WTC11 (cell line): ENCODE measurements around the gene SLC17A8. TPM values are rescaled to one million over a fixed set of nuclear protein-coding genes. Genes with fewer than 3 reads are reported as not detected.

Experiments used
- ATAC-seq: fragments of 200-7000 bp; cut with Tn5 transposase; 2 replicates; pipeline ENCODE4 v1.10.0; 2021; ENCODE audit warnings: mild to moderate bottlenecking, moderate library complexity
- CTCF ChIA-PET: fragments of 300-600 bp; sonication (Branson Sonifier 250); formaldehyde crosslinking; loops from one replicate; lab custom pipeline; 2021; ENCODE audit warnings: antibody characterized with exemption; lab: Charles Lee
- POLR2A ChIA-PET: fragments of 350-600 bp; sonication (Branson Sonifier 250); formaldehyde crosslinking; loops from one replicate; lab custom pipeline; 2021; ENCODE audit warnings: antibody characterized with exemption; lab: Charles Lee
- DNase-seq: peaks from one replicate; pipeline ENCODE4 v3.0.0; 2021; ENCODE audit warnings: low spot score
- H3K27ac Mint-ChIP-seq: 2 replicates; pipeline ENCODE4 v1.8.0; 2021; ENCODE audit warnings: mixed read lengths
- H3K27me3 Mint-ChIP-seq: 2 replicates; pipeline ENCODE4 v1.8.0; 2021; ENCODE audit warnings: low read depth, mild to moderate bottlenecking, moderate library complexity, mixed read lengths
- H3K36me3 Mint-ChIP-seq: 2 replicates; pipeline ENCODE4 v1.8.0; 2021; ENCODE audit warnings: mixed read lengths
- H3K4me1 Mint-ChIP-seq: 2 replicates; pipeline ENCODE4 v1.8.0; 2022; ENCODE audit warnings: mixed read lengths
- H3K4me3 Mint-ChIP-seq: 2 replicates; pipeline ENCODE4 v1.8.0; 2021; ENCODE audit warnings: mild to moderate bottlenecking, moderate library complexity, mixed read lengths
- H3K9me3 Mint-ChIP-seq: 2 replicates; pipeline ENCODE4 v1.8.0; 2021; ENCODE audit warnings: mixed read lengths
- CBFB ChIP-seq: sonication (generic); formaldehyde crosslinking; IDR thresholded peaks from 2 replicates; pipeline ENCODE4 v1.8.1; 2022; ENCODE audit warnings: mild to moderate bottlenecking, low read depth, missing genetic modification reagents
- CREB1 ChIP-seq: sonication (generic); formaldehyde crosslinking; IDR thresholded peaks from 2 replicates; pipeline ENCODE4 v1.8.0; 2023; ENCODE audit warnings: mild to moderate bottlenecking, missing genetic modification reagents
- CREM ChIP-seq: sonication (generic); formaldehyde crosslinking; IDR thresholded peaks from 2 replicates; pipeline ENCODE4 v1.8.1; 2022; ENCODE audit warnings: mild to moderate bottlenecking, missing genetic modification reagents, moderate library complexity
- FOXK1 ChIP-seq: sonication (generic); formaldehyde crosslinking; IDR thresholded peaks from 2 replicates; pipeline ENCODE4 v1.8.0; 2022; ENCODE audit warnings: mild to moderate bottlenecking, moderate library complexity, missing genetic modification reagents
- GABPB1 ChIP-seq: sonication (generic); formaldehyde crosslinking; IDR thresholded peaks from 2 replicates; pipeline ENCODE4 v1.8.1; 2023; ENCODE audit warnings: mild to moderate bottlenecking, missing genetic modification reagents
- GRHL2 ChIP-seq: fragments of 250-450 bp; sonication (Bioruptor Pico); IDR thresholded peaks from 2 replicates; pipeline ENCODE4 v1.8.0; 2022; ENCODE audit warnings: mild to moderate bottlenecking, moderate library complexity; ENCODE audit not compliant: insufficient replicate concordance, severe bottlenecking
- HMGA2 ChIP-seq: fragments of 250-450 bp; sonication (Bioruptor Pico); IDR thresholded peaks from 2 replicates; pipeline ENCODE4 v1.4.0; 2021; ENCODE audit warnings: mild to moderate bottlenecking, moderate library complexity
- KAT7 ChIP-seq: sonication (generic); formaldehyde crosslinking; IDR thresholded peaks from 2 replicates; pipeline ENCODE4 v1.8.1; 2023; ENCODE audit warnings: missing genetic modification reagents, mild to moderate bottlenecking, borderline replicate concordance
- MYBL2 ChIP-seq: sonication (generic); formaldehyde crosslinking; IDR thresholded peaks from 2 replicates; pipeline ENCODE4 v1.8.1; 2023; ENCODE audit warnings: mild to moderate bottlenecking, moderate library complexity, missing genetic modification reagents
- NFATC4 ChIP-seq: fragments of 250-450 bp; sonication (Bioruptor Pico); IDR thresholded peaks from 2 replicates; pipeline ENCODE4 v1.9.0; 2021; ENCODE audit warnings: mild to moderate bottlenecking
- NFE2L1 ChIP-seq: sonication (generic); formaldehyde crosslinking; IDR thresholded peaks from 2 replicates; pipeline ENCODE4 v1.8.1; 2023; ENCODE audit warnings: missing genetic modification reagents
- NR2C2 ChIP-seq: sonication (generic); formaldehyde crosslinking; IDR thresholded peaks from 2 replicates; pipeline ENCODE4 v1.8.0; 2022; ENCODE audit warnings: mild to moderate bottlenecking, missing genetic modification reagents
- SOX15 ChIP-seq: fragments of 250-450 bp; sonication (Bioruptor Pico); IDR thresholded peaks from 2 replicates; pipeline ENCODE4 v1.9.0; 2021; ENCODE audit warnings: mild to moderate bottlenecking
- TCF7 ChIP-seq: sonication (generic); formaldehyde crosslinking; IDR thresholded peaks from 2 replicates; pipeline ENCODE4 v1.8.0; 2022; ENCODE audit warnings: mild to moderate bottlenecking, low read depth, missing genetic modification reagents, moderate library complexity
- TP53 ChIP-seq: sonication (generic); formaldehyde crosslinking; IDR thresholded peaks from 2 replicates; pipeline ENCODE4 v1.8.1; 2023; ENCODE audit warnings: mild to moderate bottlenecking, missing genetic modification reagents
- ZBTB21 ChIP-seq: sonication (generic); formaldehyde crosslinking; IDR thresholded peaks from 2 replicates; pipeline ENCODE4 v1.8.1; 2023; ENCODE audit warnings: mild to moderate bottlenecking, missing genetic modification reagents, borderline replicate concordance
- ZNF263 ChIP-seq: sonication (generic); formaldehyde crosslinking; IDR thresholded peaks from 2 replicates; pipeline ENCODE4 v1.8.1; 2022; ENCODE audit warnings: low read depth, mild to moderate bottlenecking, moderate library complexity, missing genetic modification reagents
- total RNA-seq: library from RNA; stranded (reverse); gene quantifications from 3 replicates; pipeline ENCODE4 v1.2.3, GENCODE V29; 2021
- TF ChIP-seq, protein P1 (sequence below): fragments of 250-450 bp; sonication (Bioruptor Pico); IDR thresholded peaks from 2 replicates; pipeline ENCODE4 v1.9.0; 2021; ENCODE audit warnings: mild to moderate bottlenecking
- TF ChIP-seq, protein P2 (sequence below): sonication (generic); formaldehyde crosslinking; IDR thresholded peaks from 2 replicates; pipeline ENCODE4 v1.8.1; 2023; ENCODE audit warnings: mild to moderate bottlenecking, missing genetic modification reagents, moderate library complexity
- TF ChIP-seq, protein P3 (sequence below): sonication (generic); formaldehyde crosslinking; IDR thresholded peaks from 2 replicates; pipeline ENCODE4 v1.8.0; 2022; ENCODE audit warnings: mild to moderate bottlenecking, missing genetic modification reagents
- TF ChIP-seq, protein P4 (sequence below): sonication (generic); formaldehyde crosslinking; IDR thresholded peaks from 2 replicates; pipeline ENCODE4 v1.8.1; 2022; ENCODE audit warnings: low read depth, missing genetic modification reagents, borderline replicate concordance
- TF ChIP-seq, protein P5 (sequence below): sonication (generic); formaldehyde crosslinking; IDR thresholded peaks from 2 replicates; pipeline ENCODE4 v1.8.0; 2022; ENCODE audit warnings: missing genetic modification reagents
- TF ChIP-seq, protein P6 (sequence below): sonication (generic); formaldehyde crosslinking; IDR thresholded peaks from 2 replicates; pipeline ENCODE4 v1.8.1; 2022; ENCODE audit warnings: mild to moderate bottlenecking, missing genetic modification reagents, moderate library complexity, borderline replicate concordance
- TF ChIP-seq, protein P7 (sequence below): sonication (generic); formaldehyde crosslinking; IDR thresholded peaks from 2 replicates; pipeline ENCODE4 v1.8.0; 2022; ENCODE audit warnings: mild to moderate bottlenecking, missing genetic modification reagents
- TF ChIP-seq, protein P8 (sequence below): sonication (generic); formaldehyde crosslinking; conservative IDR thresholded peaks from 2 replicates; pipeline ENCODE4 v1.8.1; 2022; ENCODE audit warnings: mild to moderate bottlenecking, missing genetic modification reagents

The SLC17A8 gene
- total RNA-seq, 1 experiment from 2014 or later = 0.26 TPM

DNA sequence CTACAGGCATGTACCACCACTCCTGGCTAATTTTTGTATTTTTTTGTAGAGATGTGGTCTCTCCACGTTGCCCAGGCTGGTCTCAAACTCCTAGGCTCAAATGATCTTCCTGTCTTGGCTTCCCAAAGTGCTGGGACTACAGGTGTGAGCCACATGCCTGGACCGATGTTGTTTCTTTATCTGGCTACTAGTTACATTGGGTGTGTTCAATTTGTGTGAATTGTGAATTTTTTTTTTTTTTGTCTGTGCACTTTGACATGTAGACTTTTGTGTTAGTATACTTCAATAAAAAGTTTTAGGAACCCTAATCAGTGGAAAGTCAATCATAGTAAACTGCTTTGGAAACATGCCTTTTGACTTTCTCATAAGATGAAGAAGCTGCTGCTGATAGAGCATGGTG is 24.0 kb upstream of the SLC17A8 start:
- H3K4me1 Mint-ChIP-seq = no peaks in the 10 kb centered on the region
- DNase-seq (no peak), ATAC-seq (no peak)
- no peak overlapping the region for H3K27ac Mint-ChIP-seq
- CTCF ChIA-PET = interaction anchor here (0.6 to 0.8 kb wide), 2 partner anchors 72 to 437 kb away, joined by 3 read pairs; no protein-coding TSS in a partner anchor
- H3K4me3 Mint-ChIP-seq = no peak overlapping the region
- H3K36me3 Mint-ChIP-seq = peaks cover 22% of the 10 kb centered on the region
- no peaks in the 10 kb centered on the region for H3K9me3 Mint-ChIP-seq
- POLR2A ChIA-PET = no interaction called here
- no peak for TF ChIP-seq CBFB (CRISPR knock-in tag)
- TF ChIP-seq TCF7 (CRISPR knock-in tag) = no peak
- TF ChIP-seq, protein P1, sequence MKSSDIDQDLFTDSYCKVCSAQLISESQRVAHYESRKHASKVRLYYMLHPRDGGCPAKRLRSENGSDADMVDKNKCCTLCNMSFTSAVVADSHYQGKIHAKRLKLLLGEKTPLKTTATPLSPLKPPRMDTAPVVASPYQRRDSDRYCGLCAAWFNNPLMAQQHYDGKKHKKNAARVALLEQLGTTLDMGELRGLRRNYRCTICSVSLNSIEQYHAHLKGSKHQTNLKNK (CRISPR knock-in tag) = no peak
- TF ChIP-seq TP53 (CRISPR knock-in tag) = no peak
- no peak for TF ChIP-seq ZNF263 (CRISPR knock-in tag)
- TF ChIP-seq NFE2L1 = no peak
- TF ChIP-seq, protein P2, sequence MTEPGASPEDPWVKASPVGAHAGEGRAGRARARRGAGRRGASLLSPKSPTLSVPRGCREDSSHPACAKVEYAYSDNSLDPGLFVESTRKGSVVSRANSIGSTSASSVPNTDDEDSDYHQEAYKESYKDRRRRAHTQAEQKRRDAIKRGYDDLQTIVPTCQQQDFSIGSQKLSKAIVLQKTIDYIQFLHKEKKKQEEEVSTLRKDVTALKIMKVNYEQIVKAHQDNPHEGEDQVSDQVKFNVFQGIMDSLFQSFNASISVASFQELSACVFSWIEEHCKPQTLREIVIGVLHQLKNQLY (CRISPR knock-in tag) = no peak
- no peak for TF ChIP-seq NFATC4 (CRISPR knock-in tag)
- no peak for TF ChIP-seq ZBTB21 (CRISPR knock-in tag)
- no peak for TF ChIP-seq KAT7 (CRISPR knock-in tag)
- no peak for TF ChIP-seq GRHL2 (CRISPR knock-in tag)
- no peak for TF ChIP-seq NR2C2 (CRISPR knock-in tag)
- TF ChIP-seq GABPB1 (CRISPR knock-in tag) = no peak
- no peak for TF ChIP-seq CREB1 (CRISPR knock-in tag)
- TF ChIP-seq FOXK1 (CRISPR knock-in tag) = no peak
- no peaks in the 10 kb centered on the region for H3K27me3 Mint-ChIP-seq

DNA sequence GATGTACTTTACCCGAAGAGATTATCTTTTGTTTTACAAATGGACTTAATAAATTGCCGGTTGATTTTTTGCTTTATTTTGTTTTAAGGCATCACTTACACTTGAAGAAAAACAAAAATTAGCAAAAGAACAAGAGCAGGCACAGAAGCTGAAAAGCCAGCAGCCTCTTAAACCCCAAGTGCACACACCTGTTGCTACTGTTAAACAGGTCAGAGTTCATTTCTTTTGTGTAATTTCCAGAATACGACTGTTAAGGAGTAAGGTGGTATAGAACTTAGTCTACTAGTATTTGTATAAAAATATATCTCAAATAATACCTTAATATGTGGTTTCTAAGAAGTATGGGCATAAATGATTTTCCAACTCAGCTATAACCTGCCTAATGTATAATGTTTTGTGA is 19.6 kb upstream of the SLC17A8 start:
- H3K27ac Mint-ChIP-seq = no peak overlapping the region
- ChIA-PET CTCF (interaction anchor here (1.1 kb wide), 1 partner anchor 67 kb away, joined by 3 read pairs; no protein-coding TSS in a partner anchor), POLR2A (no interaction called here)
- H3K9me3 Mint-ChIP-seq = peaks cover under 1% of the 10 kb centered on the region; the same call in 1 of the 2 replicates
- peaks cover 28% of the 10 kb centered on the region for H3K36me3 Mint-ChIP-seq
- no peaks in the 10 kb centered on the region for H3K27me3 Mint-ChIP-seq
- ATAC-seq (no peak), DNase-seq (no peak)
- H3K4me1 Mint-ChIP-seq = peaks cover 5% of the 10 kb centered on the region
- no peak overlapping the region for H3K4me3 Mint-ChIP-seq
- TF ChIP-seq TP53 (CRISPR knock-in tag) (no peak), GABPB1 (CRISPR knock-in tag) (no peak), SOX15 (CRISPR knock-in tag) (no peak), HMGA2 (CRISPR knock-in tag) (no peak), CREM (CRISPR knock-in tag) (no peak), MYBL2 (CRISPR knock-in tag) (no peak), CREB1 (CRISPR knock-in tag) (no peak), NFE2L1 (no peak), GRHL2 (CRISPR knock-in tag) (no peak)
- TF ChIP-seq, protein P3, sequence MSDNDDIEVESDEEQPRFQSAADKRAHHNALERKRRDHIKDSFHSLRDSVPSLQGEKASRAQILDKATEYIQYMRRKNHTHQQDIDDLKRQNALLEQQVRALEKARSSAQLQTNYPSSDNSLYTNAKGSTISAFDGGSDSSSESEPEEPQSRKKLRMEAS (CRISPR knock-in tag) = no peak
- TF ChIP-seq, protein P4, sequence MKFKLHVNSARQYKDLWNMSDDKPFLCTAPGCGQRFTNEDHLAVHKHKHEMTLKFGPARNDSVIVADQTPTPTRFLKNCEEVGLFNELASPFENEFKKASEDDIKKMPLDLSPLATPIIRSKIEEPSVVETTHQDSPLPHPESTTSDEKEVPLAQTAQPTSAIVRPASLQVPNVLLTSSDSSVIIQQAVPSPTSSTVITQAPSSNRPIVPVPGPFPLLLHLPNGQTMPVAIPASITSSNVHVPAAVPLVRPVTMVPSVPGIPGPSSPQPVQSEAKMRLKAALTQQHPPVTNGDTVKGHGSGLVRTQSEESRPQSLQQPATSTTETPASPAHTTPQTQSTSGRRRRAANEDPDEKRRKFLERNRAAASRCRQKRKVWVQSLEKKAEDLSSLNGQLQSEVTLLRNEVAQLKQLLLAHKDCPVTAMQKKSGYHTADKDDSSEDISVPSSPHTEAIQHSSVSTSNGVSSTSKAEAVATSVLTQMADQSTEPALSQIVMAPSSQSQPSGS (CRISPR knock-in tag) = no peak
- TF ChIP-seq, protein P5, sequence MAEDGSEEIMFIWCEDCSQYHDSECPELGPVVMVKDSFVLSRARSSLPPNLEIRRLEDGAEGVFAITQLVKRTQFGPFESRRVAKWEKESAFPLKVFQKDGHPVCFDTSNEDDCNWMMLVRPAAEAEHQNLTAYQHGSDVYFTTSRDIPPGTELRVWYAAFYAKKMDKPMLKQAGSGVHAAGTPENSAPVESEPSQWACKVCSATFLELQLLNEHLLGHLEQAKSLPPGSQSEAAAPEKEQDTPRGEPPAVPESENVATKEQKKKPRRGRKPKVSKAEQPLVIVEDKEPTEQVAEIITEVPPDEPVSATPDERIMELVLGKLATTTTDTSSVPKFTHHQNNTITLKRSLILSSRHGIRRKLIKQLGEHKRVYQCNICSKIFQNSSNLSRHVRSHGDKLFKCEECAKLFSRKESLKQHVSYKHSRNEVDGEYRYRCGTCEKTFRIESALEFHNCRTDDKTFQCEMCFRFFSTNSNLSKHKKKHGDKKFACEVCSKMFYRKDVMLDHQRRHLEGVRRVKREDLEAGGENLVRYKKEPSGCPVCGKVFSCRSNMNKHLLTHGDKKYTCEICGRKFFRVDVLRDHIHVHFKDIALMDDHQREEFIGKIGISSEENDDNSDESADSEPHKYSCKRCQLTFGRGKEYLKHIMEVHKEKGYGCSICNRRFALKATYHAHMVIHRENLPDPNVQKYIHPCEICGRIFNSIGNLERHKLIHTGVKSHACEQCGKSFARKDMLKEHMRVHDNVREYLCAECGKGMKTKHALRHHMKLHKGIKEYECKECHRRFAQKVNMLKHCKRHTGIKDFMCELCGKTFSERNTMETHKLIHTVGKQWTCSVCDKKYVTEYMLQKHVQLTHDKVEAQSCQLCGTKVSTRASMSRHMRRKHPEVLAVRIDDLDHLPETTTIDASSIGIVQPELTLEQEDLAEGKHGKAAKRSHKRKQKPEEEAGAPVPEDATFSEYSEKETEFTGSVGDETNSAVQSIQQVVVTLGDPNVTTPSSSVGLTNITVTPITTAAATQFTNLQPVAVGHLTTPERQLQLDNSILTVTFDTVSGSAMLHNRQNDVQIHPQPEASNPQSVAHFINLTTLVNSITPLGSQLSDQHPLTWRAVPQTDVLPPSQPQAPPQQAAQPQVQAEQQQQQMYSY (CRISPR knock-in tag) = no peak
- TF ChIP-seq, protein P6, sequence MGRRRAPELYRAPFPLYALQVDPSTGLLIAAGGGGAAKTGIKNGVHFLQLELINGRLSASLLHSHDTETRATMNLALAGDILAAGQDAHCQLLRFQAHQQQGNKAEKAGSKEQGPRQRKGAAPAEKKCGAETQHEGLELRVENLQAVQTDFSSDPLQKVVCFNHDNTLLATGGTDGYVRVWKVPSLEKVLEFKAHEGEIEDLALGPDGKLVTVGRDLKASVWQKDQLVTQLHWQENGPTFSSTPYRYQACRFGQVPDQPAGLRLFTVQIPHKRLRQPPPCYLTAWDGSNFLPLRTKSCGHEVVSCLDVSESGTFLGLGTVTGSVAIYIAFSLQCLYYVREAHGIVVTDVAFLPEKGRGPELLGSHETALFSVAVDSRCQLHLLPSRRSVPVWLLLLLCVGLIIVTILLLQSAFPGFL (CRISPR knock-in tag) = no peak
- TF ChIP-seq, protein P7, sequence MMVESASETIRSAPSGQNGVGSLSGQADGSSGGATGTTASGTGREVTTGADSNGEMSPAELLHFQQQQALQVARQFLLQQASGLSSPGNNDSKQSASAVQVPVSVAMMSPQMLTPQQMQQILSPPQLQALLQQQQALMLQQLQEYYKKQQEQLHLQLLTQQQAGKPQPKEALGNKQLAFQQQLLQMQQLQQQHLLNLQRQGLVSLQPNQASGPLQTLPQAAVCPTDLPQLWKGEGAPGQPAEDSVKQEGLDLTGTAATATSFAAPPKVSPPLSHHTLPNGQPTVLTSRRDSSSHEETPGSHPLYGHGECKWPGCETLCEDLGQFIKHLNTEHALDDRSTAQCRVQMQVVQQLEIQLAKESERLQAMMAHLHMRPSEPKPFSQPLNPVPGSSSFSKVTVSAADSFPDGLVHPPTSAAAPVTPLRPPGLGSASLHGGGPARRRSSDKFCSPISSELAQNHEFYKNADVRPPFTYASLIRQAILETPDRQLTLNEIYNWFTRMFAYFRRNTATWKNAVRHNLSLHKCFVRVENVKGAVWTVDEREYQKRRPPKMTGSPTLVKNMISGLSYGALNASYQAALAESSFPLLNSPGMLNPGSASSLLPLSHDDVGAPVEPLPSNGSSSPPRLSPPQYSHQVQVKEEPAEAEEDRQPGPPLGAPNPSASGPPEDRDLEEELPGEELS (CRISPR knock-in tag) = no peak
- TF ChIP-seq, protein P8, sequence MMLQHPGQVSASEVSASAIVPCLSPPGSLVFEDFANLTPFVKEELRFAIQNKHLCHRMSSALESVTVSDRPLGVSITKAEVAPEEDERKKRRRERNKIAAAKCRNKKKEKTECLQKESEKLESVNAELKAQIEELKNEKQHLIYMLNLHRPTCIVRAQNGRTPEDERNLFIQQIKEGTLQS (CRISPR knock-in tag) = no peak
